K562 (cell line): ENCODE results near the gene WTAP. TPM values are rescaled to one million over a fixed set of nuclear protein-coding genes. Genes with fewer than 3 reads are reported as not detected.

Experiments used
- BRCA1 ChIP-seq, 2 experiments: fragments of 450-650 bp in 1 of 2; sonication (generic) in 1 of 2; formaldehyde crosslinking in 1 of 2; IDR thresholded peaks; 2 replicates each; pipeline versions ENCODE4 v1.5.0 to v1.6.1; 2017 to 2020; ENCODE audit warnings: mild to moderate bottlenecking in 1 of 2, missing genetic modification reagents in 1 of 2
- CHD1 ChIP-seq: fragments of 200-600 bp; sonication (generic); IDR thresholded peaks from one replicate; pipeline ENCODE4 v1.6.1; 2012; ENCODE audit warnings: mild to moderate bottlenecking, moderate library complexity, low read length, inconsistent platforms
- FOXA1 ChIP-seq: fragments of 450-650 bp; IDR thresholded peaks from 2 replicates; pipeline ENCODE4 v1.6.1; 2016; ENCODE audit warnings: mild to moderate bottlenecking, borderline replicate concordance
- FOXK1 ChIP-seq: sonication (generic); formaldehyde crosslinking; IDR thresholded peaks from 2 replicates; pipeline ENCODE4 v1.8.0; 2022; ENCODE audit warnings: missing genetic modification reagents, mild to moderate bottlenecking, borderline replicate concordance
- HDAC1 ChIP-seq, 2 experiments: fragments of 450-650 bp; IDR thresholded peaks; 2 replicates each; pipeline ENCODE4 v1.6.1; 2016 to 2017; ENCODE audit warnings: inconsistent platforms in 1 of 2, mild to moderate bottlenecking in 1 of 2, moderate library complexity in 1 of 2
- MCM7 ChIP-seq, 2 experiments: fragments of 450-650 bp; IDR thresholded peaks; 2 replicates each; pipeline ENCODE4 v1.6.1; 2016 to 2018
- PML ChIP-seq: IDR thresholded peaks from 2 replicates; pipeline ENCODE4 v1.6.1; 2012; ENCODE audit warnings: low read length, inconsistent platforms
- TCF3 ChIP-seq: sonication (generic); formaldehyde crosslinking; IDR thresholded peaks from 2 replicates; pipeline ENCODE4 v1.4.0; 2020; ENCODE audit warnings: mild to moderate bottlenecking, missing genetic modification reagents
- YY1 ChIP-seq, 3 experiments: IDR thresholded peaks; 2 replicates each; pipeline ENCODE4 v1.6.1; 2011; ENCODE audit warnings: low read length in 2 of 3, mild to moderate bottlenecking in 2 of 3, moderate library complexity in 2 of 3, borderline replicate concordance in 1 of 3, control low read depth in 1 of 3, low read depth in 1 of 3; ENCODE audit not compliant: insufficient read depth in 3 of 3, insufficient replicate concordance in 2 of 3, control insufficient read depth in 1 of 3, insufficient read length in 1 of 3; ENCODE audit errors: extremely low read depth in 1 of 3
- ZBTB1 ChIP-seq: sonication (generic); formaldehyde crosslinking; IDR thresholded peaks from 2 replicates; pipeline ENCODE4 v1.8.1; 2023; ENCODE audit warnings: missing genetic modification reagents, low read depth, mild to moderate bottlenecking, borderline replicate concordance
- ZFP36 ChIP-seq: fragments of 150-350 bp; IDR thresholded peaks from 2 replicates; pipeline ENCODE4 v1.6.1; 2018; ENCODE audit warnings: low read length, low read depth; ENCODE audit not compliant: partially characterized antibody
- ZNF644 ChIP-seq: fragments of 200-800 bp; sonication (Bioruptor generic); IDR thresholded peaks from 2 replicates; pipeline ENCODE4 v1.6.1; 2016; ENCODE audit warnings: low read depth, missing genetic modification characterization, missing compliant biosample characterization
- ZNF780A ChIP-seq: fragments of 250-450 bp; sonication (Bioruptor Pico); IDR thresholded peaks from 2 replicates; pipeline ENCODE4 v1.5.0; 2021; ENCODE audit warnings: mild to moderate bottlenecking
- ZNF785 ChIP-seq: fragments of 250-450 bp; sonication (Bioruptor Pico); IDR thresholded peaks from 2 replicates; pipeline ENCODE4 v1.4.0; 2020; ENCODE audit warnings: mild to moderate bottlenecking
- polyA plus RNA-seq, 8 experiments: library from polyadenylated mRNA; depleted of rRNA in 4 of 8; stranded (reverse) in 5 of 8; unstranded in 3 of 8; fragments of >200 nt; fragmentation: Nextera tagmentation in 2 of 8; fragmentation: Illumina TruSeq in 1 of 8; extraction: Ambion mirVana in 2 of 8; extraction: Trizol in 1 of 8; gene quantifications; 2 replicates each; pipeline versions ENCODE4 v1.2.1 to v1.2.3, GENCODE V29; 2011 to 2014; ENCODE audit warnings: inconsistent platforms in 1 of 8, missing spikeins in 1 of 8
- total RNA-seq, 7 experiments: library from RNA; depleted of rRNA in 6 of 7; stranded (reverse); fragments of >200 nt in 6 of 7; fragmentation: Illumina TruSeq in 2 of 7; extraction: Trizol in 2 of 7; gene quantifications; 2 replicates each; pipeline versions ENCODE4 v1.2.1 to v1.2.3, GENCODE V29; 2011 to 2021; ENCODE audit warnings: low replicate concordance in 1 of 7
- TF ChIP-seq, protein P1 (sequence below): fragments of 250-450 bp; sonication (Bioruptor Pico); IDR thresholded peaks from 2 replicates; pipeline ENCODE4 v1.4.0; 2020
- TF ChIP-seq, protein P2 (sequence below): fragments of 250-450 bp; sonication (Bioruptor Pico); IDR thresholded peaks from 2 replicates; pipeline ENCODE4 v1.8.0; 2022; ENCODE audit warnings: inconsistent platforms, mild to moderate bottlenecking, moderate library complexity, borderline replicate concordance
- TF ChIP-seq, protein P3 (sequence below): fragments of 450-650 bp; formaldehyde crosslinking; IDR thresholded peaks from 2 replicates; pipeline ENCODE4 v1.4.0; 2020; ENCODE audit warnings: mild to moderate bottlenecking, moderate library complexity

WTAP gene
- total and polyA plus RNA-seq, 9 of the 15 experiments (the other 6 are each of a cell fraction or from before 2014, with no cell fraction given): 52.4 to 156 (median 110) TPM

DNA sequence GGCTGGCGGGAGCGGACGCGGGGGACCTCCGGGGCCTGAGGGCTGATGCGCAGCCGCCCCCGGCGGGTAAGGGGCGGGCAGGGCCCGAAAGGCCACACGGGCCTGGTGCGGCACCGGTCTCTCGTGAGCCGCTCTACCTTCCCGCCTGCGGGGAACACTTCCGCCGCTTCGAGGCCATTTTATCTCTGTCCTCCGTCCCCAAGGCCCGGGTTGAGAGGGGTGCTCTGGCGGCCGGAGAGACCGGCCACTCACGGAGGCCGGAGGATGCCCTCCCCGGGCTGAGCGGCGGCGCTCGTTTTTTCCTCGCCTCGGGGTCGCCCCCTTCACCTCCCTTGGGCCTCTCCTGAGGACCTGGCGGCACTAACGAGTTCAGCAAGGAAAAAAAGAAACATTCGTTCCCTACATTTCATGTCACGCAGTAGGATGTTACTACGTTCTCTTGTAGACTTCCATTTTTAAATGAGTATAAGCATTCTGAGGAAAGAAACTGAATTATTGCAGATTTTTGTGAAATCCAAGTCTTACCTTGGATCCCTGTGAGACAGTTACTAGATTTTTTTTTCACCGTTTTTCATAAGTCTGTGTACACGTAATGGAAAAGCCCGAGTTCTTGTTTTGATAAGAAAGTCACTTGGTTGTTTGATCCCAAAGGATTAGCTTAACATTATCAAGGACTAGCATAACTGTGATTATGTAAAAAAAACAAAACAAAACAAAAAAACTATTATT is 575 bp downstream of the WTAP start (continued):
- TF ChIP-seq, protein P1, sequence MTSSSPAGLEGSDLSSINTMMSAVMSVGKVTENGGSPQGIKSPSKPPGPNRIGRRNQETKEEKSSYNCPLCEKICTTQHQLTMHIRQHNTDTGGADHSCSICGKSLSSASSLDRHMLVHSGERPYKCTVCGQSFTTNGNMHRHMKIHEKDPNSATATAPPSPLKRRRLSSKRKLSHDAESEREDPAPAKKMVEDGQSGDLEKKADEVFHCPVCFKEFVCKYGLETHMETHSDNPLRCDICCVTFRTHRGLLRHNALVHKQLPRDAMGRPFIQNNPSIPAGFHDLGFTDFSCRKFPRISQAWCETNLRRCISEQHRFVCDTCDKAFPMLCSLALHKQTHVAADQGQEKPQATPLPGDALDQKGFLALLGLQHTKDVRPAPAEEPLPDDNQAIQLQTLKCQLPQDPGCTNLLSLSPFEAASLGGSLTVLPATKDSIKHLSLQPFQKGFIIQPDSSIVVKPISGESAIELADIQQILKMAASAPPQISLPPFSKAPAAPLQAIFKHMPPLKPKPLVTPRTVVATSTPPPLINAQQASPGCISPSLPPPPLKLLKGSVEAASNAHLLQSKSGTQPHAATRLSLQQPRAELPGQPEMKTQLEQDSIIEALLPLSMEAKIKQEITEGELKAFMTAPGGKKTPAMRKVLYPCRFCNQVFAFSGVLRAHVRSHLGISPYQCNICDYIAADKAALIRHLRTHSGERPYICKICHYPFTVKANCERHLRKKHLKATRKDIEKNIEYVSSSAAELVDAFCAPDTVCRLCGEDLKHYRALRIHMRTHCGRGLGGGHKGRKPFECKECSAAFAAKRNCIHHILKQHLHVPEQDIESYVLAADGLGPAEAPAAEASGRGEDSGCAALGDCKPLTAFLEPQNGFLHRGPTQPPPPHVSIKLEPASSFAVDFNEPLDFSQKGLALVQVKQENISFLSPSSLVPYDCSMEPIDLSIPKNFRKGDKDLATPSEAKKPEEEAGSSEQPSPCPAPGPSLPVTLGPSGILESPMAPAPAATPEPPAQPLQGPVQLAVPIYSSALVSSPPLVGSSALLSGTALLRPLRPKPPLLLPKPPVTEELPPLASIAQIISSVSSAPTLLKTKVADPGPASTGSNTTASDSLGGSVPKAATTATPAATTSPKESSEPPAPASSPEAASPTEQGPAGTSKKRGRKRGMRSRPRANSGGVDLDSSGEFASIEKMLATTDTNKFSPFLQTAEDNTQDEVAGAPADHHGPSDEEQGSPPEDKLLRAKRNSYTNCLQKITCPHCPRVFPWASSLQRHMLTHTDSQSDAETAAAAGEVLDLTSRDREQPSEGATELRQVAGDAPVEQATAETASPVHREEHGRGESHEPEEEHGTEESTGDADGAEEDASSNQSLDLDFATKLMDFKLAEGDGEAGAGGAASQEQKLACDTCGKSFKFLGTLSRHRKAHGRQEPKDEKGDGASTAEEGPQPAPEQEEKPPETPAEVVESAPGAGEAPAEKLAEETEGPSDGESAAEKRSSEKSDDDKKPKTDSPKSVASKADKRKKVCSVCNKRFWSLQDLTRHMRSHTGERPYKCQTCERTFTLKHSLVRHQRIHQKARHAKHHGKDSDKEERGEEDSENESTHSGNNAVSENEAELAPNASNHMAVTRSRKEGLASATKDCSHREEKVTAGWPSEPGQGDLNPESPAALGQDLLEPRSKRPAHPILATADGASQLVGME (CRISPR knock-in tag): 0 out of 2 replicates have a peak, but pooled peaks have one; percentile 28
- TF ChIP-seq FOXA1: no peak
- TF ChIP-seq YY1 (IDR thresholded peaks at IDR 0.05; ENCODE audit: borderline replicate concordance in 1 of 3, control insufficient read depth in 1 of 3, extremely low read depth in 1 of 3, insufficient read depth in 3 of 3, insufficient read length in 1 of 3, insufficient replicate concordance in 2 of 3, low read depth in 1 of 3, low read length in 2 of 3): peak in 1 of 3 experiments; percentile 38
- TF ChIP-seq, protein P2, sequence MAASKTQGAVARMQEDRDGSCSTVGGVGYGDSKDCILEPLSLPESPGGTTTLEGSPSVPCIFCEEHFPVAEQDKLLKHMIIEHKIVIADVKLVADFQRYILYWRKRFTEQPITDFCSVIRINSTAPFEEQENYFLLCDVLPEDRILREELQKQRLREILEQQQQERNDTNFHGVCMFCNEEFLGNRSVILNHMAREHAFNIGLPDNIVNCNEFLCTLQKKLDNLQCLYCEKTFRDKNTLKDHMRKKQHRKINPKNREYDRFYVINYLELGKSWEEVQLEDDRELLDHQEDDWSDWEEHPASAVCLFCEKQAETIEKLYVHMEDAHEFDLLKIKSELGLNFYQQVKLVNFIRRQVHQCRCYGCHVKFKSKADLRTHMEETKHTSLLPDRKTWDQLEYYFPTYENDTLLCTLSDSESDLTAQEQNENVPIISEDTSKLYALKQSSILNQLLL: no peak
- peak; percentile 64; the same call in 1 of the 2 replicates for TF ChIP-seq ZBTB1
- TF ChIP-seq MCM7 (IDR thresholded peaks at IDR 0.05): no peak
- no peak for TF ChIP-seq TCF3 (CRISPR knock-in tag)
- no peak for TF ChIP-seq ZFP36
- TF ChIP-seq PML: no peak
- peak; percentile 97 for TF ChIP-seq CHD1
- TF ChIP-seq ZNF780A (CRISPR knock-in tag): no peak
- no peak for TF ChIP-seq ZNF785 (CRISPR knock-in tag)
- no peak for TF ChIP-seq ZNF644 (tag)
- TF ChIP-seq FOXK1 (CRISPR knock-in tag): peak; percentile 41; the same call in 1 of the 2 replicates
- TF ChIP-seq, protein P3, sequence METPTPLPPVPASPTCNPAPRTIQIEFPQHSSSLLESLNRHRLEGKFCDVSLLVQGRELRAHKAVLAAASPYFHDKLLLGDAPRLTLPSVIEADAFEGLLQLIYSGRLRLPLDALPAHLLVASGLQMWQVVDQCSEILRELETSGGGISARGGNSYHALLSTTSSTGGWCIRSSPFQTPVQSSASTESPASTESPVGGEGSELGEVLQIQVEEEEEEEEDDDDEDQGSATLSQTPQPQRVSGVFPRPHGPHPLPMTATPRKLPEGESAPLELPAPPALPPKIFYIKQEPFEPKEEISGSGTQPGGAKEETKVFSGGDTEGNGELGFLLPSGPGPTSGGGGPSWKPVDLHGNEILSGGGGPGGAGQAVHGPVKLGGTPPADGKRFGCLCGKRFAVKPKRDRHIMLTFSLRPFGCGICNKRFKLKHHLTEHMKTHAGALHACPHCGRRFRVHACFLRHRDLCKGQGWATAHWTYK (CRISPR knock-in tag): peak; percentile 58; the same call in 1 of the 2 replicates
- peak in 1 of 2 experiments; percentile 57; a peak in 2 of 4 replicates for TF ChIP-seq HDAC1 (IDR thresholded peaks at IDR 0.05)
- no peak for TF ChIP-seq BRCA1 (IDR thresholded peaks at IDR 0.05)
- TF ChIP-seq BRCA1 (CRISPR knock-in tag; IDR thresholded peaks at IDR 0.05): no peak
